COLO668 (cell line): Measurements from ENCODE around the gene BZW1.
A peak's percentile ranks its signal among the peaks of the same experiment; 100 is the strongest.
"Not testable (repeated sequence)": the region's sequence is repeated elsewhere in the genome, so short reads cannot be mapped to it uniquely, and the experiment has no call there.

Source experiments
- DNase-seq: peaks from one replicate; lab custom pipeline; 2025; ENCODE audit not compliant: unreplicated experiment; lab: John Stamatoyannopoulos, UW

The BZW1 gene

GRCh38 chr2:200790185-200790584 lies 21.5 kb upstream of the BZW1 start:
- DNase-seq = no peak

GRCh38 chr2:200791905-200792304 lies 19.8 kb upstream of the BZW1 start:
- DNase-seq = no peak

GRCh38 chr2:200794143-200794542 lies 17.6 kb upstream of the BZW1 start:
- no peak for DNase-seq

GRCh38 chr2:200795028-200795440 lies 16.7 kb upstream of the BZW1 start:
- no peak for DNase-seq

- DNase-seq = peak; percentile 16
Observed at GRCh38 chr2:200796561-200796960, 15.1 kb upstream of the BZW1 start.

GRCh38 chr2:200797242-200797770 lies 14.4 kb upstream of the BZW1 start:
- DNase-seq = no peak

- no peak for DNase-seq
Observed at GRCh38 chr2:200798514-200798913, 13.2 kb upstream of the BZW1 start.

- no peak for DNase-seq
Observed at GRCh38 chr2:200800458-200800857, 11.3 kb upstream of the BZW1 start.

- not testable (repeated sequence) for DNase-seq
Observed at GRCh38 chr2:200801431-200801830, 10.3 kb upstream of the BZW1 start.

GRCh38 chr2:200809506-200810251 lies 2.0 kb upstream of the BZW1 start:
- no peak for DNase-seq

- DNase-seq = no peak
Observed at GRCh38 chr2:200810252-200810997, 1.3 kb upstream of the BZW1 start.

- no peak for DNase-seq
Observed at GRCh38 chr2:200810998-200811332, 745 bp upstream of the BZW1 start.

GRCh38 chr2:200812122-200813022 lies 662 bp downstream of the BZW1 start:
- peak; percentile 88 for DNase-seq

- no peak for DNase-seq
Observed at GRCh38 chr2:200814276-200814815, 2.6 kb downstream of the BZW1 start.

GRCh38 chr2:200814917-200815316 lies 3.2 kb downstream of the BZW1 start:
- DNase-seq = no peak

- not testable (repeated sequence) for DNase-seq
Observed at GRCh38 chr2:200818732-200819131, 7.0 kb downstream of the BZW1 start.

GRCh38 chr2:200820573-200821234 lies 9.0 kb downstream of the BZW1 start:
- DNase-seq = no peak

GRCh38 chr2:200821686-200822245 lies 10.1 kb downstream of the BZW1 start:
- DNase-seq = no peak

- no peak for DNase-seq
Observed at GRCh38 chr2:200828104-200828503, 16.4 kb downstream of the BZW1 start.

- DNase-seq = no peak
Observed at GRCh38 chr2:200828572-200829257, 17.0 kb downstream of the BZW1 start.
